ENCODE data around the gene YWHAQ.
A peak's percentile ranks its signal among the peaks of the same experiment; 100 is the strongest.

Gene YWHAQ

GRCh38 chr2:9630736-9631552 lies at the start of gene YWHAQ:
Gene YWHAQ (minus strand): TSS chr2:9630997. CDS start chr2:9630452, 545 bp downstream.
- no peak for TF ChIP-seq CTCF (conservative IDR thresholded peaks at IDR 0.05)
- peak within 1 kb of the TSS; percentile 90 for H3K27ac ChIP-seq

DNA sequence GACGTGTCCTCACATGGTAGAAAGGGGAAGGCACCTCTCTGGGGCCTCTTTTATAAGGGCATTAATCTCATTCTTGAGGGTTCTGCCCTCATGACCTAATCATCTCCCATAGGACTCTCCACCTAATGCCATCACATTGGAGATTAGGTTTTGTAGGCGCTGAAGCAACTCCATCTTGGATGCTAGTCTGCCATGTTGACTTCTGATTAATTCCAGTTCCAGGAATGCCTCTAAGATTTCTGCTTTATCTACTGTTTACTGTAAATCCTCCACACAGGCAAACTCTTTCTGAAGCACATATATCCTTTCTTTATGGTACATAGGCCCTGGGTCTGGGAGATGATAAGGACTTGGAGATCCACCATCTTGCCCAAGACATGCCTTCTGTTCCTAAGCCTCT lies 49.3 kb upstream of the YWHAQ start:
- TF ChIP-seq CTCF (conservative IDR thresholded peaks at IDR 0.05) = no peak
- no peak overlapping the region for H3K27ac ChIP-seq

DNA sequence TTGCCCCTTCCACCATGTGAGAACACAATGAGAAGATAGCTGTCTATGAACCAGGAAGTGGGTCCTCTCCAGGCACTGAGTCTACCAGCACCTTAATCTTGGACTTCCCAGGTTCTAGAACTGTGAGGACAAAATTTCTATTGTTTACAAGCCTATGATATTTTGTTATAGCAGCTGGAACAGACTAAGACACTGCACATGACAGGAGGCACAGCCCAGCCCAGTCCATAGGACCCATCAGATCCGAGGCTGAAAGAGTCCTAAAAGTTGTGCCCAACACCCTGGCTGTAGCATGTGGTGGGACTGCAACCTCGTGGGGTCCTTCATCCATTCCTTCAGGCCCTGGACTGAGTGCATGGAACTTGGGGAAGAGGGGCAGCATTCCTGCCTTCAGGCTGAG lies 48.4 kb upstream of the YWHAQ start:
- no peak for TF ChIP-seq CTCF (conservative IDR thresholded peaks at IDR 0.05)
- H3K27ac ChIP-seq = no peak overlapping the region

- H3K27ac ChIP-seq = no peak overlapping the region
- TF ChIP-seq CTCF (conservative IDR thresholded peaks at IDR 0.05) = no peak
These were observed 47.7 kb upstream of the YWHAQ start for GRCh38 chr2:9678544-9678943.

- no peak for TF ChIP-seq CTCF (conservative IDR thresholded peaks at IDR 0.05)
- no peak overlapping the region for H3K27ac ChIP-seq
These were observed 44.9 kb upstream of the YWHAQ start for GRCh38 chr2:9675415-9676351.

DNA sequence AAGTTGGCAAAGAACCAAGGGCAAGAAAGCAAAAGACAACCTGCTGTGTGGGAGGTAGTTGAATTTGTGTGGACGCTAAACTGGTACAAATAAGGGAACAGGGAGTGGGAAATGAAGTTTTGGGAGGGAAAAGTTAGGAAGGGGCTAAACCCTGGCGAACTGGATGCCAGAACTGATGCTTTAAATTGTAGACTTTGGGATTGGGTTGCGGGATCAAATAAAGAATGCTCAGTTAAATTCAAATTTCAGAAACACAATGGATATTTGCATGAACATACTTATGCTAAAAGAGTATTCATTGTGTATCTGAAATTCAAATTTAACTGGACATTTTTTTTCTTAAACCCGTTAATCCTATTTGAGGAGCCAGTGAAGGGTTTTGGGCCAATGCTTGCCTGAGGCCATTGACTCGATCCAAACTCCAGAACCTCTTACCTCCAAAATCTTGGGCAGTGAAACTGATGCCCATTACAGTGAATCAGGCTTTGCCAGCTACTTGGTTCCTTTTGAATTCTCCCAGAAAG lies 44.2 kb upstream of the YWHAQ start:
- no peak overlapping the region for H3K27ac ChIP-seq

More for the DNA sequence above, 44.2 kb upstream of the YWHAQ start:
- no peak for TF ChIP-seq CTCF (conservative IDR thresholded peaks at IDR 0.05)
